ENCODE data around the gene HDAC4. TPM values are rescaled to one million over a fixed set of nuclear protein-coding genes. Genes with fewer than 3 reads are reported as not detected.

Gene HDAC4
- total and polyA plus RNA-seq, 2 of the 4 experiments (the other 2 are of a cell fraction): 4.1 to 7.2 TPM

- Histone ChIP-seq H2BK5ac (ENCODE audit: low read depth, low read length, poor library complexity, severe bottlenecking) (no peak overlapping the region), H3K36me3 (ENCODE audit: control insufficient read depth, insufficient read depth, low read length) (peaks cover 3% of the 10 kb centered on the region; the same call in 1 of the 2 replicates), H2BK20ac (ENCODE audit: low read depth, low read length) (no peak overlapping the region), H2AFZ (replicated peaks; ENCODE audit: low read length, poor library complexity) (no peak overlapping the region), H3K9me3 (ENCODE audit: control insufficient read depth, insufficient read depth, low read length) (no peaks in the 10 kb centered on the region), H3K27me3 (ENCODE audit: control insufficient read depth, insufficient read depth, low read length) (no peaks in the 10 kb centered on the region), H3K4ac (ENCODE audit: low read depth, low read length) (no peak overlapping the region), H2BK120ac (ENCODE audit: low read depth, low read length) (no peak overlapping the region), H3K4me2 (ENCODE audit: low read depth, low read length) (no peak overlapping the region), H3K56ac (ENCODE audit: extremely low read depth, insufficient read depth, low read length) (no peak overlapping the region), H3K27ac (ENCODE audit: insufficient read depth, low read length) (no peak overlapping the region), H3K23ac (ENCODE audit: low read depth, low read length) (no peak overlapping the region), H2AK9ac (replicated peaks; ENCODE audit: low read depth, low read length, poor library complexity) (no peak overlapping the region), H3K79me1 (ENCODE audit: low read depth in 1 of 2, low read length in 2 of 2) (peaks cover 44 to 65% of the 10 kb centered on the region in 2 experiments), H2BK15ac (ENCODE audit: low read depth, low read length) (no peak overlapping the region), H3K4me3 (ENCODE audit: insufficient read depth, low read depth, low read length) (no peak overlapping the region), H4K20me1 (ENCODE audit: insufficient read depth, low read length) (peaks cover 19% of the 10 kb centered on the region), H2AK5ac (ENCODE audit: low read depth, low read length) (no peak overlapping the region), H3K9ac (ENCODE audit: low read depth, low read length) (no peak overlapping the region), H3K18ac (ENCODE audit: low read depth, low read length) (no peak overlapping the region), H3K4me1 (ENCODE audit: control insufficient read depth, insufficient read depth, low read length) (peaks cover 14% of the 10 kb centered on the region), H4K5ac (ENCODE audit: low read depth, low read length) (no peak overlapping the region), H3K9me1 (ENCODE audit: insufficient read depth, low read length) (peaks cover 30% of the 10 kb centered on the region), H4K91ac (ENCODE audit: insufficient read depth, low read depth, low read length) (no peak overlapping the region), H3K14ac (replicated peaks; ENCODE audit: low read depth, low read length) (no peak overlapping the region), H4K8ac (ENCODE audit: low read depth in 2 of 2, low read length in 2 of 2) (no peak overlapping the region)
- dilution Hi-C loops (cut with HindIII; ENCODE audit: low sequenced_read_pairs, unreplicated experiment) (no loop called here), intact Hi-C loops (cut with micrococcal nuclease) (no loop called here), in situ Hi-C loops (cut with MboI; ENCODE audit: low sequenced_read_pairs) (no loop called here)
- no peak for ATAC-seq (ENCODE audit: low read depth)
- no TSS peak for BruUV-seq (replicated peaks)
- no peak for TF ChIP-seq MAFK (IDR thresholded peaks at IDR 0.05; ENCODE audit: low read depth, low read length)
- TF ChIP-seq RFX5 (IDR thresholded peaks at IDR 0.05; ENCODE audit: low read depth, low read length): no peak
- POLR2A ChIA-PET (ENCODE audit: unreplicated experiment): no interaction called here
- WGBS, 2 experiments (ENCODE audit: extremely low coverage in 2 of 2, insufficient read length in 1 of 2): no CpG with 5 or more reads among the region's 2 CpGs
- CTCF ChIA-PET: interaction anchor here (0.7 kb wide), 1 partner anchor 31 kb away, joined by 3 read pairs; no protein-coding TSS in a partner anchor
- no peak for DNase-seq
Observed at GRCh38 chr2:239341840-239342239, 59.0 kb downstream of the HDAC4 start.

Data from IMR-90 (cell line).